Activated CD8-positive, alpha-beta memory T cell treated with anti-CD3 and anti-CD28 coated beads, Interleukin-2, amount 50 U/mL, for 24 hours (primary cell): ENCODE measurements around the gene TUBD1.
A peak's percentile ranks its signal among the peaks of the same experiment; 100 is the strongest.
"Not testable (repeated sequence)": the region's sequence is repeated elsewhere in the genome, so short reads cannot be mapped to it uniquely, and the experiment has no call there.

Experiments
- DNase-seq: peaks from one replicate; pipeline ENCODE4 v3.0.0-alpha.2; 2020; ENCODE audit errors: extremely low read depth

Gene TUBD1

GRCh38 chr17:59892924-59893675 is at the start of gene TUBD1, which contains the start of gene RPS6KB1:
Gene TUBD1, minus strand, starts transcription at chr17:59892943. Its CDS starts 1,941 bp downstream, at chr17:59891002.
Gene RPS6KB1, plus strand, starts transcription at chr17:59893121. Its CDS starts 64 bp downstream, at chr17:59893185.
- DNase-seq, result peak; percentile 96

GRCh38 chr17:59941131-59941530 is 48.4 kb upstream of the TUBD1 start:
- DNase-seq, result no peak

- DNase-seq, result not testable (repeated sequence)
Measured at GRCh38 chr17:59940697-59941096, 48.0 kb upstream of the TUBD1 start.

- not testable (repeated sequence) for DNase-seq
Measured at GRCh38 chr17:59933317-59933716, 40.6 kb upstream of the TUBD1 start.

- not testable (repeated sequence) for DNase-seq
Measured at GRCh38 chr17:59930768-59931167, 38.0 kb upstream of the TUBD1 start.

GRCh38 chr17:59930121-59930520 is 37.4 kb upstream of the TUBD1 start:
- not testable (repeated sequence) for DNase-seq

GRCh38 chr17:59920637-59921036 is 27.9 kb upstream of the TUBD1 start:
- not testable (repeated sequence) for DNase-seq

GRCh38 chr17:59916446-59916845 is 23.7 kb upstream of the TUBD1 start:
- DNase-seq, result no peak

GRCh38 chr17:59914274-59914854 is 21.6 kb upstream of the TUBD1 start:
- DNase-seq, result no peak

GRCh38 chr17:59907467-59907866 is 14.7 kb upstream of the TUBD1 start:
- no peak for DNase-seq

- no peak for DNase-seq
Measured at GRCh38 chr17:59903455-59903854, 10.7 kb upstream of the TUBD1 start.

GRCh38 chr17:59901604-59902003 is 8.9 kb upstream of the TUBD1 start:
- DNase-seq, result no peak

GRCh38 chr17:59899099-59899498 is 6.4 kb upstream of the TUBD1 start:
- no peak for DNase-seq

- DNase-seq, result no peak
Measured at GRCh38 chr17:59897090-59897489, 4.3 kb upstream of the TUBD1 start.

GRCh38 chr17:59893676-59894100 is 945 bp upstream of the TUBD1 start:
- DNase-seq, result no peak

- no peak for DNase-seq
Measured at GRCh38 chr17:59892251-59892923, 356 bp downstream of the TUBD1 start.

- no peak for DNase-seq
Measured at GRCh38 chr17:59890720-59891119, 2.0 kb downstream of the TUBD1 start.

GRCh38 chr17:59888145-59888750 is 4.5 kb downstream of the TUBD1 start:
- DNase-seq, result no peak

GRCh38 chr17:59884861-59885260 is 7.9 kb downstream of the TUBD1 start:
- DNase-seq, result no peak

- DNase-seq, result no peak
Measured at GRCh38 chr17:59878624-59879023, 14.1 kb downstream of the TUBD1 start.

- DNase-seq, result no peak
Measured at GRCh38 chr17:59877965-59878364, 14.8 kb downstream of the TUBD1 start.

GRCh38 chr17:59876107-59876506 is 16.6 kb downstream of the TUBD1 start:
- DNase-seq, result no peak
